HG03139 (cell line): Measurements from ENCODE around the gene PRDM8.
A peak's percentile ranks its signal among the peaks of the same experiment; 100 is the strongest.

Experiments
- ATAC-seq: cut with Tn5 transposase; IDR thresholded peaks from one replicate; pipeline ENCODE4 v1.9.1; 2021; ENCODE audit not compliant: unreplicated experiment

Gene PRDM8

DNA sequence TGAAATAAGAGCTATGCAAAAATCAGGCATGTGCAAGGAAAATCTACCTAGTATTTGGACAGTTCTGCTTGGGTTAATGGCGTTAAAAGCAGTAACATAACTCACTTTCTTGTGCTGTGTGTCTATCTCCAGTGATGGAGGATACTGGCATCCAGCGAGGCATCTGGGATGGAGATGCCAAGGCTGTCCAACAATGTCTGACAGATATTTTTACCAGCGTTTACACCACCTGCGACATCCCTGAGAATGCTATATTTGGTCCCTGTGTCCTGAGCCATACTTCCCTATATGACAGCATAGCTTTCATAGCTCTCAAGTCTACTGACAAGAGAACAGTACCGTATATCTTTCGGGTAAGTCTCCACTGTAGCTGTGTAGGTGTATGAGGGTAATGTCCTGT lies 2.6 kb downstream of the PRDM8 start:
- no peak for ATAC-seq

DNA sequence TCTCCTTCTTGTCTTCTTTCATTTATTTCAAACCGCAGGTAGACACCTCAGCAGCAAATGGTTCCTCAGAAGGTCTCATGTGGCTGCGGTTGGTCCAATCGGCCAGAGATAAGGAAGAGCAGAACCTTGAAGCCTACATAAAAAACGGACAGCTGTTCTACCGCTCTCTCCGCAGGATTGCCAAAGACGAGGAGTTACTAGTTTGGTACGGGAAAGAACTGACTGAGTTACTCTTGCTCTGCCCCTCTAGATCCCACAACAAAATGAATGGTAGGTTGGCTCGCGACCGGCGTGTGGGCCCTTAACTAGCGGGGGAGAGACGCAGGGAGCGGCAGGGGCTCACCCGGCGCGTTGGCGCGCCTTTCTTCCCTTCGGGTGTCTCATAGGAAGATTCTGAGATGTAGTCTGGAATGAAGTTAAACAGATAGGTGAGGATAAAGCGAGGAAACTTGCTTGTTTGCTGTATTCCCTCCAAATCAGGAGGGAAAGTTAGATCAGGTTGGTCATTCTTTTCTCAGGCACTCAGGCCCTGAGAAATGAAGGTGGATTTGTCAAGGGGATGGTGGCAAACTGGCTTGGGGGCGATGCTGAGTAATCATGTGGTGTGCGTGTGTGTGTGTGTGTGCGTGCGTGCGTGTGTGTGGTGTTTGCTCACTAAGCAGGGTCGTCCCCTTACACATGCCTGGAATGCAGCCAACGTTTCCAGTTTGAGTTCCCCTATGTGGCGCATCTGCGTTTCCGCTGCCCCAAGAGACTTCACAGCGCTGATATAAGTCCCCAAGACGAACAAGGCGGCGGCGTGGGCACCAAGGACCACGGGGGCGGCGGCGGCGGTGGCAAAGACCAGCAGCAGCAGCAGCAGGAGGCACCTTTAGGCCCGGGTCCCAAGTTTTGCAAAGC lies 4.2 kb downstream of the PRDM8 start:
- peak; percentile 1 for ATAC-seq

DNA sequence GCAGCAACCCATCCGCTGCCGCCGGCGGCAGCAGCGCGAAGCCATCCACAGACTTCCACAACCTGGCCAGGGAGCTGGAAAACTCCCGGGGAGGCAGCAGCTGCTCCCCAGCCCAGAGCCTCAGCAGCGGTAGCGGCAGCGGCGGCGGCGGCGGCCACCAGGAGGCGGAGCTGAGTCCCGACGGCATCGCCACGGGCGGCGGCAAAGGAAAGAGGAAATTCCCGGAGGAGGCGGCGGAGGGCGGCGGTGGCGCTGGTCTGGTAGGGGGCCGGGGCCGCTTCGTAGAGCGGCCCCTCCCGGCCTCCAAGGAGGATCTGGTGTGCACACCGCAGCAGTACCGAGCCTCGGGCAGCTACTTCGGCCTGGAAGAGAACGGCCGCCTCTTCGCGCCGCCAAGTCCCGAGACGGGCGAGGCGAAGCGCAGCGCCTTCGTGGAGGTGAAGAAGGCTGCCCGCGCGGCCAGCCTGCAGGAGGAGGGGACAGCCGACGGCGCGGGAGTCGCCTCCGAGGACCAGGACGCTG lies 4.9 kb downstream of the PRDM8 start:
- peak; percentile 62 for ATAC-seq

DNA sequence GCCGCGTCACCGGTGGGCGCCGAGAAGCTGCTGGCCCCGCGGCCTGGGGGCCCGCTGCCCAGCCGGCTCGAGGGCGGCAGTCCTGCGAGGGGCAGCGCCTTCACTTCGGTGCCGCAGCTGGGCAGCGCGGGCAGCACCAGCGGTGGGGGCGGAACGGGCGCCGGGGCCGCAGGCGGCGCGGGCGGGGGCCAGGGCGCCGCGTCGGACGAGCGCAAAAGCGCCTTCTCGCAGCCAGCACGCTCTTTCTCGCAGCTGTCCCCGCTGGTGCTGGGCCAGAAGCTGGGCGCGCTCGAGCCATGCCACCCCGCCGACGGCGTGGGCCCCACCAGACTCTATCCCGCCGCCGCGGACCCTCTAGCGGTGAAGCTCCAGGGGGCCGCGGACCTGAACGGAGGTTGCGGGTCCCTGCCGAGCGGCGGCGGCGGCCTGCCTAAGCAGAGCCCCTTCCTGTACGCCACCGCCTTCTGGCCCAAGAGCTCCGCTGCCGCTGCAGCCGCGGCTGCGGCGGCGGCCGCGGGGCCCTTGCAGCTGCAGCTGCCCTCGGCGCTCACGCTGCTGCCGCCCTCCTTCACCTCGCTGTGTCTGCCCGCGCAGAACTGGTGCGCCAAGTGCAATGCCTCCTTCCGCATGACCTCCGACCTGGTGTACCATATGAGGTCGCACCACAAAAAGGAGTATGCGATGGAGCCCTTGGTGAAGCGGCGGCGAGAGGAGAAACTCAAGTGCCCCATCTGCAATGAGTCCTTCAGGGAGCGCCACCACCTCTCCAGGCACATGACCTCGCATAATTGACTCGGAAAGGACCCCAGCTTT lies 5.6 kb downstream of the PRDM8 start:
- peak; percentile 44 for ATAC-seq

DNA sequence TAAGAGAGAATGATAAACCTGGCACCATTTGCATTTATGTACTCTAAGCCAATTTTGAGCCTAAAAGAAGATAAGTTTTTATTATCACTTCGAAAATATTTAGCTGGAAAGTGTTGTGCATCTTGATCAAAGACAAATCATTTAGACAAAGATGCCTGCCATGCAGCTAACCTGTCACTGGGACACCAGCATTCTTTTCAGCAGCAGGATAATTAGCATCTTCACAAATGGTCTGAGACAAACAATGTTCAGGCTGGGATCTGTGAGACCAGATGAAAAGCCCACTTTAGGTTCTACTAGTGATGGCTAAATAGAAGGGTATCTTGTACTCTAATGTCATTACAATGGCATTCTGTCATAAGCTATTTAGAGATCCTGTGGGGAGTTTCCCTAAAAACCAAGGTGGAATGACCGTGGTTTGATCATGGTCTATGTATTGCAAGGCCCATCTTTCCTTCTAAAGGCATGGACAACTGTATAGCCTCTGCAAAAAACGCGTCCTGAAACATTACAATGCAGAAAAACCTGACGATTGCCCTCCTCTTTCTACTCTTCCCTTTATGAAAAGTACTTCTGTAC lies 7.2 kb downstream of the PRDM8 start:
- no peak for ATAC-seq

DNA sequence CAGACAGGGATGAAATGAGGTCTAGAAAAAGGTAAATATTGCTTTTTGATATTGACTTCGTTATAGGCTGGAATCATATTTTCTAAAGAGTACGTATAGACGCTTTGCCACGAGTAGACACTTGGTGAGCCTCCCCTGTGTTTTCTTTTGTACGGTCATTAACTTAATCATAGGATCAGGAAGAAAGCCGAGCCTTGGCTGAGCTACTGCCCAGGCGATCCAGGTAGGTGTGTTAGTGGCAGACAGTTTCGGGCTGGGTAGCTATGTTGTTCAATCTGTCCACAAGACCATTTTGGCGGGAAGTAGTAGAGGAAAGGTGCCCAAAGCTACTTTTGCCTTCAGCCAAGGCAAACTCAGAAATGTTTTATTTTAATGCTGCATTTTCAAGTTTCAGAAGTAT lies 8.8 kb downstream of the PRDM8 start:
- ATAC-seq, result no peak

DNA sequence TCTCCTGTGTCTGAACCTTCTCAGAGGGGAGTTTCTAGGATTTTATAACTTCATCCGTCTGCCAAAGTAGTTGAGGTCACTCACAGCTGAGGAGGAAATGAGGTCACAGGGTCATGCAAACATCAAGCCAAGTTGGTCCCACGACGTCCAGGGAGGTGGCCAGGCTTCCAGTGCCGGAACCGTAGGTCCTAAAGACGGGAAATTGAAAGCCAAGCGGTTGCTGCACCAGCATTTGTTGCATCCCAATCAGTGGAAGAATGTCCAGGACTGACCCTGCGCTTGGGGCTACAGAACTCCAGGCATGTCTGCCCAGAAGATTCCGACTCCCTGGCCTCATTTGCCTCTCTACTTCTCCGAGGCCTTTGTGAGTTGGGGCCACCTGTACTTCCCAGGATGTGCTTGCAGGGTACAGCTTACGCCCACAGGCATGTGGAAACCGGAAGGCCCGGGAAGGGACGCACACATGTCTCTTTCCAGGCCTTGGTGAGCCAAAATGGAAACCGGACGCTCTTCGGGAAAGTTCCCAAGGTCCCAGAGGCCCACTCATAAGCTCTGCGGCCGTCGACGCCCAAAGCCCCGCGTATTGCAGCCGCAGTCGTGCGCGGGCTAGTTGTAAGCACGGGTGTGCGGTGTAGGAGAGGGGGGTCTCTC lies 9.3 kb downstream of the PRDM8 start:
- no peak for ATAC-seq

DNA sequence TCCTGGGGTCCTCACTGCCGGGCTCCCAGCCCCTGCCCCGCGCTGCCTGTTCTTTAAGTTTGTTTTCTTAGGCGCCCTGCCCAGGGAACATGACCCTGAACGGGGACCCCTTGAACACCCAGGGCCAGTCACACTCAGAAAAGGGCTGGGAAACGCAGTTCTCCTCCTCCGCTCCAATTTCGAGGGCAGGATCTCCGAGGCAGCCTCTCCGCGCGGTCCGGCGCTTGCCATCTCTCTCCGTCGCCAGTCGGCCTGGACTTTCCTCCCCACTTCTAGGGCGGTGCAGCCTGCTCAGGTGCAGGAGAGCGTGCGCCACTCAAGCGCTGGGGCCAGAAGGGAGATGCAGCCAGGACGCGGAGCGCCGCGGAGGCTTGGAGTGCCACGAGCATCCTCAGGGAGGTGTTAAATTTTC lies 9.9 kb downstream of the PRDM8 start:
- no peak for ATAC-seq

DNA sequence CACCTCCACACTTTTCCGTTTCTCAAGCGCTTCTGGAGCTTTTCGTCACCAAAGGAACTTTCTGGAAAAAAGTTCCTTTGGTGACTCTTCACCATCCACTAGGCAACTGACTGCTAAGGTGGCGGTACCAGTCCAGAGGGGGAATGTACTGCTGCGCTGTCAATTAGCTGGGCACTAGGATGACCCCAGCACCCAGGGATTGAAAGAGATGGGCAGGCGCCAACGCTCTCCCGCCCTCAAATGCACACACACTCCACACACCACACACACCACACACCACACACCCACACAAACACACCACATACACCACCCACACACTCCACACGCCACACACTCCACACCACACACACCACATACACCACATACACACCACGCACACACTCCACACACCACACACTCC lies 10.4 kb downstream of the PRDM8 start:
- ATAC-seq, result no peak

DNA sequence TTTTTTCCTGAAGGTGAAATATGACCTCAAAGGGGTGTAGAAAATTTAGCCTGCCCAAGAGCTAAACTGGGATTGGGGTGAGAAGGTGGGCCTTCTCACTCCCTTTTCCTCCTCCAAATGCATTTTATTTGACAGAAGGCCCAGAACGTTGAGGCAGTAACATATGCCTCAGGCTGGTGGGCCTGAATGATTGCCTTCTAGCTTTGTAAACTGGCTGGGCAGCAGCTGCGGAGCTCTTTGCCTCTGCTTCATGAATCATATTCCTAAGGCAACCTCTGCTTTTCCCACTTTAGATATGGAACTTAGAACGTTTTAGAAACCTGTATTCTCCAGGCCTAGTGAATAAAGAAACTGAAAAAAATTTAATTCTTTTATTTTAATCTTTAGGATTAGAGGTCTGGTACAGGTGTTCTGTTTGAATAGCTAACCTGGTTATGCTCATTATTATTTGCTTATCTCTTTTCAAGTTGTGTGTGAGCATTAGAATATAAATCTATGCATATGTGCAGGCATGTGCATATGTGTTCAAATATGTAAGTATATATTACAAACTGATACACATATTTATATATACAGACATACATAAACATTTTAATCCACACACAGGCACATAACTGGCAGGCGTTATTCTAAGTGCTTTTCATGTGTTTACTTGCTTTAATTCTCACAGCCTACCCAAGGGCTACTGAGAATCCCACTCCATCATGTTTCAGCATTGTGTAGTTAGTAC lies 11.5 kb downstream of the PRDM8 start:
- ATAC-seq, result no peak

DNA sequence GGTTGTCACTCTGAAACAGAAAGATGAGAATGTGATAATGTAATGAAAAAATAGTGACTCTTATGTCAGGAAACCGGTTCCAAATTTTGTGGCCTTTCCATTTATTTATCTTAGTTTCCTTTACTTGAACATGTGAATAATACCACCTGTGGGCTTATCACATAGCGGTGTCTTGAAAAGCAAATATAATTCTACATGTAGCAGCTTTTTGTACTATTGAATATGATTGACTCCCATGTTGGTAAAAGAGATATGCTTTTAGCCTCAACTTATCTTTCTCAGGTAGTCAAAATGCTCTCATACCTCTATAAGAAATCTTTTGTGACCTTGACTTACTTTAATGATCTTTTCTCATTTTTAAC lies 12.0 kb downstream of the PRDM8 start:
- ATAC-seq, result no peak

DNA sequence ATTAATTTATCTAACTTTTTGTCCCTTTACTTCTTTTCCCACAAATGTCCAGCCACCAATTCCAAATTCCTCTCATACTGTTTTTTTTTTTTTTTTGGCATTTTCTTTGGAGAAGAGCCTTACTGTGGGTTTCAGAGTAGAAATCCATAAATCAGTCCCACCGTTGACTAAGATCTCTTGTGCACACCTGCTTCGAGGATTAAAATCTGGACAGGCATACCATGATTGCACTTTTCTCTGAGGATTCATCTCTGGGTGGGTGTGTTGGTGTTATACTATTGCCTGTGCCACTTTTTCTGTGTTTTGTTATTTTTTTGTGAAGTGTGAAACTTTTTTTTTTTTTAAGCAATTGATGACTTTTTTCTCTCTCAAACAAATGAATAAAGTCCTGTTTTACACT lies 13.2 kb downstream of the PRDM8 start:
- no peak for ATAC-seq

DNA sequence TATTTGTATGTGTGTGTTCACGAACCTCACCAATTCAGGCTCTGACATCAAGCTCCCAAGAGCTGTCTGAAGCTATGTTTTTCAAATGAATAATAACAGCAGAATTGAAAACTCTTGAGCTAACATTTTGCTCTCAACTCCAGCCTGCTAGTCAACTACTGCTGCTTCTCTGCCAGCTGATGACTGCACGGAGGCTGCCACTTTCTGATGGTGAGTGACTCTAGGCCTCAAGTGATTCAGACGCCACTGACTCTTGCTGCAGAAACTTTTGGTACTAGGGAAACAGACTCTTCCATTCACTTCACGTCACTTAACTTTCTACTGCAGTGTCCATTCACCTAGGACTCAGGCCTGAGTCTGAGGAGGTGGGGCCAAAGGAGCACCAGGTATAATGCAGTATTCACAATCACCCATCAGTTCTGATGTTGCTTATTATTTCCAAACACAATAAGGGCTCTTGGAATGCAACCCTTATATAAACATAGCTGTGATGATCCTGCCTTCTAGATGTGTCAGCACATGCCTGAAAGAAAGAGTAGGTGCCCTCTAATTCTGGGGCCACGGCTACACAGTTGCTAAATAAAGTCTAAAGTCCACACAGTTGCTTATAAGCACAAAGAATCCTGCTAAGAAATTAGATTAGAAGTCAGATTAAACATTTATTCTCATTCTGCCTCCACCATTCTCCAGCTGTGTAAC lies 16.0 kb downstream of the PRDM8 start:
- ATAC-seq, result no peak

DNA sequence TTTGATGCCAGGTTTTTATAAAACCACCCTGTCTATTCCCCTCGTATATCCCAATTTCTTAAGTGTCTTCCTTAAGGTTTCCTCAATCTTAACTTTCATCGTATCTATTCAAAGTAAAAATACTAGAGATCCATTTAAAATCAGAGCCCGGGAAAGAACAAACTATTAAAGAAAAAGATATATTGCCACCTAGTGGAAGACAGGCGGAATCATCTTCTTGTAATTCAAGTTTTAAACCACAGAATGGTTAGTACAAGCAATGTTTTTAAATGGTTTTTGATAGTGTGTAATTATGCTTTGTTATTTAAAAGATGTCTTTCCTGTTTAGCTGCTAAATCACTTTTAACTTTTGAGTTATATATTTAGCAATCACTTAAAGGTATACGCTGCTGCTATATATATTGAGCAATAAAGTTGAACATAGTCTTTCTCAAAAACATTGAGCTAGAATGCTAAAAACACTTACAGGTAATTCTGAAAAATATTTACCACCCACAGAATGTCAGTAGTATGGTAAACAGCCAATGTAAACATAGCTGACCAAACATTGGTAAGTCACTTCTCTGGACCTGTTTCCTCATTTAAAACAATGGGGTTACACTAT lies 18.2 kb downstream of the PRDM8 start:
- no peak for ATAC-seq

DNA sequence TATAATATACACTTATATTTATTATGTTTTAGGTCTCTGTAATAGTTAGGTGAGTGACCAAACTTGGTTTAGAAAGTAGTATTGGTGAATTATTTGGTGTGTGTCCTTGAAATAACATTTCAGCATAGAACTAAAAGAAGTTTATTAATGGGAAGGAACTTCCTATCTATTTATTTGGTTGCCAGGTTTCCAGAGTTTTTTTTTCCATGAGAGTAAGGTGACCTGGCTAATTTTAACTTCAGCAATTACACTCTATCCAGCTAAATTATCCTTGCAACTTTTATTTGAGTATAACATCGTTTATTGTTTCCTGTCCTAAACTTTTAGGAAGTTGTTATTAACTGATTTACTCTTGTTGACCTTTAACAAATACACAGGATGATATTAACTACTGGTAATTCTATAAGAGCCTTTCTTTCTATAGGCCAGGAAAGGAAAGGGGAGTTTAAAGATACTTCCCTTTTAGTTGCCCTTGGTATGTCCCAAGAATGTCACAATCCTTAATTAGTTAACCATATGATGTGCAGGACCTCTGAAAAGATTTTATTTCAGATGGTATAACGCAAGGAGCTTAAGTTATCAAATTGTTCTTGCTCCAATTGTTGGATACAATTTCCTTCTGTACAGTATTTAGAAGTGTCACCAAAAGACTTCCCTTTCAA lies 18.9 kb downstream of the PRDM8 start:
- ATAC-seq, result no peak

DNA sequence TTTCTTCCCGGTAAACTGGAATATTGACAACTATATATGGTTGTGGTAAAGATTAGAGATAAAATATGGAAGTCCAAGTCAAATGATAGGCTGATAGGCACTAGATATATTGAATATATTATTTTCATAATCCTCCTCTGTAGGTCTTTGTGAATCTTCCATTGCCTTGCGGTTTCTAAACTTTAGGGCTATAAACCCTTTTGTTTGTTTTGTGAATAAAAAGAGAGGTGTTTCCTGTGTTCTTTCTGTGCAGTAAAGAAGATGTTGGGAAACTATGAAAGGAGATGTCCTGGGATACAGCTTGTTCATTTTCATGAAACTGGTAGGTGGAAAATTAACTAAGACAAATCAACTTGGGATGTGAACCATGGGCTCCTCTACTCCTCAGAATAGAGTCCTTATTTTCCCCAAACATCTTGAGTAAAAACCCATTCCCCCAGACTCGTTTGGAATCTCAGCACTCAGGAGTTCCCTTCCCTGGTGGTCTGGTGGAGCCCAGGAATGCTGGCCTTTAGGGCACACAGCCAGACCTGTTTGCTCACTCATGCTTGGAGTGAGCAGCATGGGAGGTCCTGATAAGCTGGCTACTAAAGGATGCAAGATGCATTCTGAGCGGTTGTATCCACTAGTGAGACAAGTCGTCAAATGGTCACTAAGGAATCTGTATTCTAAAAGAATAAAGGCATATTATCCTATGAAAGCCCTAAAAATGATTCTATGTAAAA lies 22.2 kb downstream of the PRDM8 start:
- ATAC-seq, result no peak

DNA sequence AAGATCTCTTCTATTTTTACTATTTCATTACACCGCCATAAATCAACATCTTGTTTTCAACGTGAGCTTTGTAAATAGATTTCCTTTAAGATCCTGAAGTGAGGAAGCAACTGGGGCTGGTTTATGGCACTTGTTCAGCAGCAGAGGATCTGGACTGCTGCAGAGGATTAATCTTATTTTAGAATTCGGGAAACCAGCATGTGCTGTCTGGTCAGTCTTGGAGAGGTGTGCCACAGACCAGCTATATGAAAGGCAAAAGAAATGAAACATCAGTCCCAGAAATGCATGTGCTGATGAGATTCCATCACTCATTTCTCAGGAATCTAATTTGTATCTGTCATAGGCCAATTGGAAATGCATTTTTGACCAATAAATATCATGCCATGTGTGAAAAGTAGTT lies 23.4 kb downstream of the PRDM8 start:
- ATAC-seq, result no peak

DNA sequence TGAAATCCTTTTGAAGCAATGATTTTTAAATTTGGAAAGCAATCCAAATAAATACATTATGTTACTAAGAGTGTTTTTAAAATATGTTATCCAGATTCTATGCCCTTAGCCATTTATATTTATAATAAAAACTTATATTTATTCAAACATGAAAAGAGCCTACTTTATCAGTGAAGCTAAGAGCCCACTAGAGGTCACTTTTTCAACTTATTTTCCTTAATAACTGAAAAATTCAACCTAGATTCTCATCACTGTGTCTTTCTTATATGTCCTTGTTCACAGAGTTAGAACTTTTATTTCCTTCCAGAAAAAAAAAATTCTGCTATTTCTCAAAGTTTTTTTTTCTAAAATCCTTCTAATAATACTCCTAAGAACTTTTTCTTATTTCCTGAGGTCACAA lies 23.9 kb downstream of the PRDM8 start:
- no peak for ATAC-seq
